ENCODE measurements around the gene PRSS27. TPM values are rescaled to one million over a fixed set of nuclear protein-coding genes. Genes with fewer than 3 reads are reported as not detected.
A peak's percentile ranks its signal among the peaks of the same experiment; 100 is the strongest.
"Not testable (repeated sequence)": the region's sequence is repeated elsewhere in the genome, so short reads cannot be mapped to it uniquely, and the experiment has no call there.

The PRSS27 gene
- total RNA-seq, 1 donor from 2014 or later: 2.9 TPM

- TF ChIP-seq CTCF (IDR thresholded peaks at IDR 0.05; ENCODE audit: insufficient read depth, low read length, poor library complexity, severe bottlenecking): no peak
- Histone ChIP-seq H3K4me3 (ENCODE audit: low read depth, low read length) (no peak overlapping the region), H3K27me3 (ENCODE audit: control insufficient read depth, insufficient read depth, low read length) (no peaks in the 10 kb centered on the region), H3K36me3 (ENCODE audit: control insufficient read depth, insufficient read depth, low read length) (no peaks in the 10 kb centered on the region)
- DNase-seq (ENCODE audit: low read depth): no peak
Measured at GRCh38 chr16:2690852-2691251, 29.2 kb downstream of the PRSS27 start.

GRCh38 chr16:2689968-2690801, 29.8 kb downstream of the PRSS27 start:
- no peak overlapping the region for H3K4me3 ChIP-seq (ENCODE audit: low read depth, low read length)
- H3K36me3 ChIP-seq (ENCODE audit: control insufficient read depth, insufficient read depth, low read length): no peaks in the 10 kb centered on the region
- no peaks in the 10 kb centered on the region for H3K27me3 ChIP-seq (ENCODE audit: control insufficient read depth, insufficient read depth, low read length)
- no peak for TF ChIP-seq CTCF (IDR thresholded peaks at IDR 0.05; ENCODE audit: insufficient read depth, low read length, poor library complexity, severe bottlenecking)
- DNase-seq (ENCODE audit: low read depth): no peak

GRCh38 chr16:2689422-2689821, 30.6 kb downstream of the PRSS27 start:
- H3K4me3 ChIP-seq (ENCODE audit: low read depth, low read length); H3K27me3 ChIP-seq (ENCODE audit: control insufficient read depth, insufficient read depth, low read length); H3K36me3 ChIP-seq (ENCODE audit: control insufficient read depth, insufficient read depth, low read length); DNase-seq (ENCODE audit: low read depth): not testable (repeated sequence)

GRCh38 chr16:2687531-2688308, 32.3 kb downstream of the PRSS27 start:
- Histone ChIP-seq H3K36me3 (ENCODE audit: control insufficient read depth, insufficient read depth, low read length) (no peaks in the 10 kb centered on the region), H3K4me3 (ENCODE audit: low read depth, low read length) (no peak overlapping the region), H3K27me3 (ENCODE audit: control insufficient read depth, insufficient read depth, low read length) (no peaks in the 10 kb centered on the region)
- DNase-seq (ENCODE audit: low read depth): no peak
- TF ChIP-seq CTCF (IDR thresholded peaks at IDR 0.05; ENCODE audit: insufficient read depth, low read length, poor library complexity, severe bottlenecking): no peak

- TF ChIP-seq CTCF (IDR thresholded peaks at IDR 0.05; ENCODE audit: insufficient read depth, low read length, poor library complexity, severe bottlenecking): no peak
- H3K36me3 ChIP-seq (ENCODE audit: control insufficient read depth, insufficient read depth, low read length): no peaks in the 10 kb centered on the region
Measured at GRCh38 chr16:2686912-2687507, 33.0 kb downstream of the PRSS27 start.

GRCh38 chr16:2686075-2686474, 33.9 kb downstream of the PRSS27 start:
- not testable (repeated sequence) for H3K27me3 ChIP-seq (ENCODE audit: control insufficient read depth, insufficient read depth, low read length); DNase-seq (ENCODE audit: low read depth); H3K36me3 ChIP-seq (ENCODE audit: control insufficient read depth, insufficient read depth, low read length); H3K4me3 ChIP-seq (ENCODE audit: low read depth, low read length)

More at GRCh38 chr16:2686912-2687507, 33.0 kb downstream of the PRSS27 start:
- no peak for DNase-seq (ENCODE audit: low read depth)
- H3K4me3 ChIP-seq (ENCODE audit: low read depth, low read length): no peak overlapping the region
- H3K27me3 ChIP-seq (ENCODE audit: control insufficient read depth, insufficient read depth, low read length): no peaks in the 10 kb centered on the region

GRCh38 chr16:2683041-2683440, 37.0 kb downstream of the PRSS27 start:
- H3K4me3 ChIP-seq (ENCODE audit: low read depth, low read length): peak overlapping the region; percentile 99
- not testable (repeated sequence) for DNase-seq (ENCODE audit: low read depth); H3K27me3 ChIP-seq (ENCODE audit: control insufficient read depth, insufficient read depth, low read length); H3K36me3 ChIP-seq (ENCODE audit: control insufficient read depth, insufficient read depth, low read length)
